Measurements from ENCODE around the gene TMEM205.
A peak's percentile ranks its signal among the peaks of the same experiment; 100 is the strongest.

Gene TMEM205

GRCh38 chr19:11373166-11373884, 27.3 kb upstream of the TMEM205 start:
- Histone ChIP-seq H3K36me3 (ENCODE audit: control insufficient read depth in 5 of 5, insufficient read depth in 5 of 5, low read length in 5 of 5) (peaks cover 0 to 9% (median 5%) of the 10 kb centered on the region in 5 donors), H3K4me1 (ENCODE audit: control insufficient read depth in 5 of 5, insufficient read depth in 5 of 5, low read length in 5 of 5) (peaks cover 2 to 26% (median 25%) of the 10 kb centered on the region in 5 donors), H3K9me3 (ENCODE audit: control insufficient read depth in 5 of 5, low read length in 5 of 5) (no peaks in the 10 kb centered on the region), H3K27ac (ENCODE audit: low read depth, low read length) (no peak overlapping the region), H3K4me3 (ENCODE audit: low read depth in 1 of 5, low read length in 5 of 5) (peak overlapping the region in 1 of 5 donors; percentile 66), H3K9ac (ENCODE audit: low read length in 5 of 5) (no peak overlapping the region), H3K27me3 (ENCODE audit: control insufficient read depth in 5 of 5, insufficient read depth in 4 of 5, low read length in 5 of 5) (no peaks in the 10 kb centered on the region)

GRCh38 chr19:11370744-11371143, 24.7 kb upstream of the TMEM205 start:
- Histone ChIP-seq H3K9ac (ENCODE audit: low read length in 5 of 5) (no peak overlapping the region), H3K4me1 (ENCODE audit: control insufficient read depth in 5 of 5, insufficient read depth in 5 of 5, low read length in 5 of 5) (peaks cover 2 to 17% (median 14%) of the 10 kb centered on the region in 5 donors), H3K27me3 (ENCODE audit: control insufficient read depth in 5 of 5, insufficient read depth in 4 of 5, low read length in 5 of 5) (no peaks in the 10 kb centered on the region), H3K36me3 (ENCODE audit: control insufficient read depth in 5 of 5, insufficient read depth in 5 of 5, low read length in 5 of 5) (peaks cover 0 to 18% (median 4%) of the 10 kb centered on the region in 5 donors), H3K4me3 (ENCODE audit: low read depth in 1 of 5, low read length in 5 of 5) (no peak overlapping the region), H3K27ac (ENCODE audit: low read depth, low read length) (no peak overlapping the region), H3K9me3 (ENCODE audit: control insufficient read depth in 5 of 5, low read length in 5 of 5) (no peaks in the 10 kb centered on the region)

GRCh38 chr19:11367528-11367927, 21.5 kb upstream of the TMEM205 start:
- Histone ChIP-seq H3K36me3 (ENCODE audit: control insufficient read depth in 5 of 5, insufficient read depth in 5 of 5, low read length in 5 of 5) (peaks cover 0 to 44% (median 16%) of the 10 kb centered on the region in 5 donors), H3K9ac (ENCODE audit: low read length in 5 of 5) (no peak overlapping the region), H3K4me1 (ENCODE audit: control insufficient read depth in 5 of 5, insufficient read depth in 5 of 5, low read length in 5 of 5) (no peaks in the 10 kb centered on the region), H3K27me3 (ENCODE audit: control insufficient read depth in 5 of 5, insufficient read depth in 4 of 5, low read length in 5 of 5) (no peaks in the 10 kb centered on the region), H3K4me3 (ENCODE audit: low read depth in 1 of 5, low read length in 5 of 5) (no peak overlapping the region), H3K27ac (ENCODE audit: low read depth, low read length) (no peak overlapping the region), H3K9me3 (ENCODE audit: control insufficient read depth in 5 of 5, low read length in 5 of 5) (no peaks in the 10 kb centered on the region)

GRCh38 chr19:11365557-11366117, 19.6 kb upstream of the TMEM205 start:
- H3K27ac ChIP-seq (ENCODE audit: low read depth, low read length) = no peak overlapping the region
- H3K4me1 ChIP-seq (ENCODE audit: control insufficient read depth in 5 of 5, insufficient read depth in 5 of 5, low read length in 5 of 5) = no peaks in the 10 kb centered on the region
- no peak overlapping the region for H3K9ac ChIP-seq (ENCODE audit: low read length in 5 of 5)
- no peaks in the 10 kb centered on the region for H3K27me3 ChIP-seq (ENCODE audit: control insufficient read depth in 5 of 5, insufficient read depth in 4 of 5, low read length in 5 of 5)
- no peaks in the 10 kb centered on the region for H3K9me3 ChIP-seq (ENCODE audit: control insufficient read depth in 5 of 5, low read length in 5 of 5)
- H3K36me3 ChIP-seq (ENCODE audit: control insufficient read depth in 5 of 5, insufficient read depth in 5 of 5, low read length in 5 of 5) = peaks cover 0 to 60% (median 27%) of the 10 kb centered on the region in 5 donors
- no peak overlapping the region for H3K4me3 ChIP-seq (ENCODE audit: low read depth in 1 of 5, low read length in 5 of 5)

GRCh38 chr19:11364935-11365334, 18.9 kb upstream of the TMEM205 start:
- no peak overlapping the region for H3K9ac ChIP-seq (ENCODE audit: low read length in 5 of 5)
- peaks cover 0 to 60% (median 28%) of the 10 kb centered on the region in 5 donors for H3K36me3 ChIP-seq (ENCODE audit: control insufficient read depth in 5 of 5, insufficient read depth in 5 of 5, low read length in 5 of 5)
- H3K9me3 ChIP-seq (ENCODE audit: control insufficient read depth in 5 of 5, low read length in 5 of 5) = no peaks in the 10 kb centered on the region
- H3K27me3 ChIP-seq (ENCODE audit: control insufficient read depth in 5 of 5, insufficient read depth in 4 of 5, low read length in 5 of 5) = no peaks in the 10 kb centered on the region
- H3K4me1 ChIP-seq (ENCODE audit: control insufficient read depth in 5 of 5, insufficient read depth in 5 of 5, low read length in 5 of 5) = no peaks in the 10 kb centered on the region
- H3K27ac ChIP-seq (ENCODE audit: low read depth, low read length) = no peak overlapping the region
- no peak overlapping the region for H3K4me3 ChIP-seq (ENCODE audit: low read depth in 1 of 5, low read length in 5 of 5)

- Histone ChIP-seq H3K4me1 (ENCODE audit: control insufficient read depth in 5 of 5, insufficient read depth in 5 of 5, low read length in 5 of 5) (no peaks in the 10 kb centered on the region), H3K27me3 (ENCODE audit: control insufficient read depth in 5 of 5, insufficient read depth in 4 of 5, low read length in 5 of 5) (no peaks in the 10 kb centered on the region), H3K27ac (ENCODE audit: low read depth, low read length) (no peak overlapping the region), H3K36me3 (ENCODE audit: control insufficient read depth in 5 of 5, insufficient read depth in 5 of 5, low read length in 5 of 5) (peaks cover 0 to 65% (median 33%) of the 10 kb centered on the region in 5 donors), H3K9me3 (ENCODE audit: control insufficient read depth in 5 of 5, low read length in 5 of 5) (no peaks in the 10 kb centered on the region), H3K4me3 (ENCODE audit: low read depth in 1 of 5, low read length in 5 of 5) (no peak overlapping the region), H3K9ac (ENCODE audit: low read length in 5 of 5) (no peak overlapping the region)
These were observed 18.3 kb upstream of the TMEM205 start for GRCh38 chr19:11364296-11364904.

GRCh38 chr19:11363881-11364280, 17.8 kb upstream of the TMEM205 start:
- Histone ChIP-seq H3K27me3 (ENCODE audit: control insufficient read depth in 5 of 5, insufficient read depth in 4 of 5, low read length in 5 of 5) (no peaks in the 10 kb centered on the region), H3K4me3 (ENCODE audit: low read depth in 1 of 5, low read length in 5 of 5) (no peak overlapping the region), H3K9ac (ENCODE audit: low read length in 5 of 5) (no peak overlapping the region), H3K27ac (ENCODE audit: low read depth, low read length) (no peak overlapping the region), H3K9me3 (ENCODE audit: control insufficient read depth in 5 of 5, low read length in 5 of 5) (no peaks in the 10 kb centered on the region), H3K4me1 (ENCODE audit: control insufficient read depth in 5 of 5, insufficient read depth in 5 of 5, low read length in 5 of 5) (no peaks in the 10 kb centered on the region), H3K36me3 (ENCODE audit: control insufficient read depth in 5 of 5, insufficient read depth in 5 of 5, low read length in 5 of 5) (peaks cover 0 to 68% (median 36%) of the 10 kb centered on the region in 5 donors)

GRCh38 chr19:11361771-11362731, 16.0 kb upstream of the TMEM205 start:
- H3K9me3 ChIP-seq (ENCODE audit: control insufficient read depth in 5 of 5, low read length in 5 of 5) = no peaks in the 10 kb centered on the region
- no peak overlapping the region for H3K9ac ChIP-seq (ENCODE audit: low read length in 5 of 5)
- no peaks in the 10 kb centered on the region for H3K4me1 ChIP-seq (ENCODE audit: control insufficient read depth in 5 of 5, insufficient read depth in 5 of 5, low read length in 5 of 5)
- no peaks in the 10 kb centered on the region for H3K27me3 ChIP-seq (ENCODE audit: control insufficient read depth in 5 of 5, insufficient read depth in 4 of 5, low read length in 5 of 5)
- H3K36me3 ChIP-seq (ENCODE audit: control insufficient read depth in 5 of 5, insufficient read depth in 5 of 5, low read length in 5 of 5) = peaks cover 0 to 65% (median 36%) of the 10 kb centered on the region in 5 donors
- no peak overlapping the region for H3K4me3 ChIP-seq (ENCODE audit: low read depth in 1 of 5, low read length in 5 of 5)
- no peak overlapping the region for H3K27ac ChIP-seq (ENCODE audit: low read depth, low read length)

GRCh38 chr19:11361037-11361770, 15.1 kb upstream of the TMEM205 start:
- Histone ChIP-seq H3K4me1 (ENCODE audit: control insufficient read depth in 5 of 5, insufficient read depth in 5 of 5, low read length in 5 of 5) (peaks cover 0 to 5% (median 5%) of the 10 kb centered on the region in 5 donors), H3K9ac (ENCODE audit: low read length in 5 of 5) (no peak overlapping the region), H3K4me3 (ENCODE audit: low read depth in 1 of 5, low read length in 5 of 5) (no peak overlapping the region), H3K27ac (ENCODE audit: low read depth, low read length) (no peak overlapping the region), H3K27me3 (ENCODE audit: control insufficient read depth in 5 of 5, insufficient read depth in 4 of 5, low read length in 5 of 5) (no peaks in the 10 kb centered on the region), H3K9me3 (ENCODE audit: control insufficient read depth in 5 of 5, low read length in 5 of 5) (no peaks in the 10 kb centered on the region), H3K36me3 (ENCODE audit: control insufficient read depth in 5 of 5, insufficient read depth in 5 of 5, low read length in 5 of 5) (peaks cover 0 to 62% (median 36%) of the 10 kb centered on the region in 5 donors)
